Nephron (organoid): ENCODE measurements around the gene ZNF564.

ENCODE experiments used
- H3K27ac Mint-ChIP-seq, 3 experiments: 2 replicates each; pipeline ENCODE4 v1.8.0; 2020; ENCODE audit warnings: mixed read lengths in 3 of 3, mild to moderate bottlenecking in 2 of 3, moderate library complexity in 1 of 3
- H3K27me3 Mint-ChIP-seq: 2 replicates; pipeline ENCODE4 v1.8.0; 2021; ENCODE audit warnings: low read depth, mild to moderate bottlenecking, moderate library complexity, mixed read lengths
- H3K36me3 Mint-ChIP-seq: 2 replicates; pipeline ENCODE4 v1.8.0; 2020; ENCODE audit warnings: low read depth, mixed read lengths
- H3K4me1 Mint-ChIP-seq: 2 replicates; pipeline ENCODE4 v1.8.0; 2020; ENCODE audit warnings: mixed read lengths
- H3K4me3 Mint-ChIP-seq, 3 experiments: 2 replicates each; pipeline ENCODE4 v1.8.0; 2020; ENCODE audit warnings: mild to moderate bottlenecking in 3 of 3, mixed read lengths in 3 of 3, moderate library complexity in 2 of 3
- H3K9me3 Mint-ChIP-seq: 2 replicates; pipeline ENCODE4 v1.8.0; 2020; ENCODE audit warnings: mixed read lengths
- CTCF ChIP-seq, 3 experiments: fragments of 200-600 bp; sonication (generic); IDR thresholded peaks; one replicate each; pipeline ENCODE4 v1.5.0; 2021; ENCODE audit warnings: antibody characterized with exemption in 3 of 3; ENCODE audit not compliant: unreplicated experiment in 3 of 3

Gene ZNF564

GRCh38 chr19:12551060-12551832, at the start of gene ZNF564:
Gene ZNF564, minus strand, starts transcription at chr19:12551482. Its CDS starts 150 bp downstream, at chr19:12551332.
- Mint-ChIP-seq H3K4me3 (peak within 1 kb of the TSS; percentile 94 to 98 (median 95)), H3K27me3 (peaks cover 4% of the 10 kb centered on the region), H3K4me1 (peaks cover 10% of the 10 kb centered on the region), H3K27ac (peak within 1 kb of the TSS; percentile 99), H3K9me3 (peaks cover 14% of the 10 kb centered on the region), H3K36me3 (peaks cover 40% of the 10 kb centered on the region)
- no peak for TF ChIP-seq CTCF (IDR thresholded peaks at IDR 0.05; ENCODE audit: unreplicated experiment in 3 of 3)

- no peaks in the 10 kb centered on the region for H3K27me3 Mint-ChIP-seq
- no peak overlapping the region for H3K27ac Mint-ChIP-seq
- H3K36me3 Mint-ChIP-seq = peaks cover 43% of the 10 kb centered on the region
- no peaks in the 10 kb centered on the region for H3K9me3 Mint-ChIP-seq
- no peak overlapping the region for H3K4me3 Mint-ChIP-seq
- TF ChIP-seq CTCF (IDR thresholded peaks at IDR 0.05; ENCODE audit: unreplicated experiment in 3 of 3) = no peak
- H3K4me1 Mint-ChIP-seq = no peaks in the 10 kb centered on the region
Measured at GRCh38 chr19:12597594-12597993, 46.3 kb upstream of the ZNF564 start.

- Mint-ChIP-seq H3K27me3 (no peaks in the 10 kb centered on the region), H3K4me3 (no peak overlapping the region), H3K27ac (no peak overlapping the region), H3K4me1 (no peaks in the 10 kb centered on the region), H3K36me3 (peaks cover 42% of the 10 kb centered on the region), H3K9me3 (no peaks in the 10 kb centered on the region)
- no peak for TF ChIP-seq CTCF (IDR thresholded peaks at IDR 0.05; ENCODE audit: unreplicated experiment in 3 of 3)
Measured at GRCh38 chr19:12596927-12597548, 45.8 kb upstream of the ZNF564 start.

GRCh38 chr19:12596485-12596884, 45.2 kb upstream of the ZNF564 start:
- no peaks in the 10 kb centered on the region for H3K4me1 Mint-ChIP-seq
- no peak overlapping the region for H3K27ac Mint-ChIP-seq
- no peaks in the 10 kb centered on the region for H3K27me3 Mint-ChIP-seq

GRCh38 chr19:12581100-12581499, 29.8 kb upstream of the ZNF564 start:
- no peaks in the 10 kb centered on the region for H3K4me1 Mint-ChIP-seq

More at GRCh38 chr19:12596485-12596884, 45.2 kb upstream of the ZNF564 start:
- no peak overlapping the region for H3K4me3 Mint-ChIP-seq
- TF ChIP-seq CTCF (IDR thresholded peaks at IDR 0.05; ENCODE audit: unreplicated experiment in 3 of 3) = no peak
- no peaks in the 10 kb centered on the region for H3K9me3 Mint-ChIP-seq
- H3K36me3 Mint-ChIP-seq = peaks cover 42% of the 10 kb centered on the region

More at GRCh38 chr19:12581100-12581499, 29.8 kb upstream of the ZNF564 start:
- Mint-ChIP-seq H3K36me3 (peaks cover 71% of the 10 kb centered on the region), H3K9me3 (peaks cover 54% of the 10 kb centered on the region), H3K27ac (no peak overlapping the region), H3K27me3 (no peaks in the 10 kb centered on the region), H3K4me3 (no peak overlapping the region)
- TF ChIP-seq CTCF (IDR thresholded peaks at IDR 0.05; ENCODE audit: unreplicated experiment in 3 of 3) = no peak
